Putamen (tissue), 1 donor: ENCODE results near the gene MUC22.
A peak's percentile ranks its signal among the peaks of the same experiment; 100 is the strongest.

Experiments
- DNase-seq: peaks from one replicate; pipeline ENCODE4 v3.0.0-alpha.2; 2016; ENCODE audit warnings: low spot score

Gene MUC22

DNA sequence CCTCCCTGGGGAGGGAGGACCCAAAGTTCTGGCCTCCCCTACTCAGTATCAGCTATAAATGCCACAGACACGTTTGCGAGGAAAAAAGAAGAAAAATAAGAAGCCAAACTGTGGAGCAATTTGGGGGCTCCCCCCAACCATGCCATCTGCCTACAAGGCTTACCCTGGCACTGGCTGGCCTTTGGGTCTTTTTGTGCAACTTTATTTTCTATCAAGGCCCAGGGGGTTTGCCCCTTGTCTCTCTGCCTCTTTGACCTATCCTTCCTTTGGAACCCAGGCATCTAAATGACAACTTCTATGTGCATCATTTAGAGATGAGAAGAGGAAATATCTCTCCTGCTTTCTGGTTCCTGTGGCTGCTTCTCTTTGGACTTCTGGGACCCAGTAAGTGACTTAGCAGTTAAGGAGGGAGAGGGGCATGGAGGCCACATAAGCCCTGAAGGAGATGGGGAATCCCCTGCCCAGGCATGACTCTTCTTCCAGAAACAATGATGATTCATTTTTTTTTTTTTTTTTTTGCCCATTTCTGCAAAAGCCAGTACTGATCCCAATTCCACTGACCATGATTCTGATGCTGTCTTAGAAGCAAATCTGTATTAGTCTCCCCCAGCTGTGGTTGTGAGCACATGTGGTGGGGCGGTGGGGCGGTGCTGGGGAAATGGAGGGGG lies at the start of gene MUC22:
Gene MUC22 (plus strand): TSS at position 82 of the 668 bp plus-strand sequence. CDS start 233 bp downstream, at position 315.
- DNase-seq, result no peak

DNA sequence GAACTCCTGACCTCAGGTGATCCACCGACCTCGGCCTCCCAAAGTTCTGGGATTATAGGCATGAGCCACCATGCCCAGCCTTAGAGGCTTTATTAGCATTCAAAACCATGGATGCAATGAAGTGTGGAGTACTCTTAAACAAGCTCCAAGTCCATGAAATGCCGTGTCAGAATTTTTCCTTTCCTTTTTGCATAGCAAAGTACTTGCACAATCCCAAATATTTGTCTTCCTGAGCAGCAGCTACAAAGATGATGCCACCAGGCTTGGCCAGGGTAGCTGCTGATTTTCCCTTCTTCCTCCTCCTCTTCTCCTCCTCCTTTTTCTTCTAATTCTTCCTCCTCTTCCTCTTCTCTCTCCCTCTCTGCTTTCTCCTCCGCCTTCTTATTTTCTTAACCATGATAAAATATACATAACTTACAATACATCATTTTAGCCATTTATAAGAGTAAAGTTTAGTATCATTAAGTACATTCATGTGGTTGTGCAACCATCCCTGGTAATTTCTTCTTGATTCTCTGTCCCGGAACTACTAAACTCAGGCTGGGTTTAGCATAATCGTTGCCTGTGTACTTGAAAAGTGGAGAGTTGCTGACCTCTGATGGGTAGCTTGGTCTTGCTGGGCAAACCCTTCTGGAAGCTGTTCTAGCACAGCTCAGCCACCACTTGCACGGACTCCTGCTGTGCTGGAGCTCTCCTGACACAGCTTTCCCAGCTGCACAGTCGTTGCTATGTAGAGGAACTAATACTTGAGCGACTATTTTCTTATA lies 49.2 kb upstream of the MUC22 start:
- DNase-seq, result no peak

DNA sequence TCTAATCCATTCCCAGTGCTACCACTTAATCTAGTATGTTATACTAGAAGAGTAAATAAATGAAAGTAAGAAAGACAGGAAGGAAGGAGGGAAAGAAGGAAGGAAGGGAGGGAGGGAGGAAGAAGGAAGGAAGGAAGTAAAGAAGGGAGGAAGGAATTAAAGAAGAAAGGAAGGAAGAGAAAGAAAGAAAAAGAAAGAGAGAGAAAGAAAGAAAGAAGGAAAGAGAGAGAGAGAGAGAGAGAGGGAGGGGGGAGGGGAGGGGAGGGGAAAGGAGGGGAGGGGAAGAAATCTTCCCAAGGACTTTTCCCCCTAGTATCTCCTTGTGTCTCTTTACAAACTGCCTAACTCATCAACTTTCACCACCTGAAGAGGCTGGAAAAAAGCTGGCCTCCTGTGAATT lies 47.6 kb upstream of the MUC22 start:
- no peak for DNase-seq

DNA sequence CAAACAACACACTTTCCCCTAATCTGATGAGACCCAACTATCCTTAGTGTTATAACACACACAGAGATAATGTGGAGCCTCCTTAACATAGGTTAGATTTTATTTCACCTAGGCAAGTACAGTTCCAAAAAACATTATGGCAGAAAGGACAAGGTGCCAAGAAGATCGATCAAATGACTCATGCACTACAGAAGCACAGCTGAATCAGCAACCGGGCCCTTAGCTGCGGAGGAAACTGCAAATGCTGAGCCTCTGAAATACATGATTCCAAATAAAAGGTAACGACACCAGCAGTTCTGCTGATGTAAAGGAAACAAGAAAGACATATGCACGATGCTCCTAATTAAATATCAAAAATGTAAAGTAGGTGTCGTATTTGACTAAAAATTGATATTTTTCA lies 46.6 kb upstream of the MUC22 start:
- no peak for DNase-seq

DNA sequence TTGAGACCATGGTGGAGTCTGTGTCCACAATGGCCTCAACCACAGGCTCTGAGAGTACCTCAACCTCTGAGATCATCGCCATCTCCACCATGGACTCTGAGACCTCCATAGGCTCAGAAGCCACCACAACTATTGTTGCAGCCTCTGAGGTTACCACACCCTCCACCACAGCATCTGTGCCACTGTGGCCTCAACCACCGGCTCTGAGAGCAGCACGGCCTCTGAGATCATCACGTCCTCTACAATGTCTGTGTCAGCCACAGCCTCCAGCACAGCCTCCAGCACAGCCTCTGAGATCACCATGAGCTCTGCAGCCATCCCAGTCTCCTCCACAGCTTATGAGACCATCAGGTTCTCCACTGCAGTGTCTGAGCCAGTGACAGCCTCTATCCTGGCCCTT lies 46.2 kb upstream of the MUC22 start:
- DNase-seq, result no peak

DNA sequence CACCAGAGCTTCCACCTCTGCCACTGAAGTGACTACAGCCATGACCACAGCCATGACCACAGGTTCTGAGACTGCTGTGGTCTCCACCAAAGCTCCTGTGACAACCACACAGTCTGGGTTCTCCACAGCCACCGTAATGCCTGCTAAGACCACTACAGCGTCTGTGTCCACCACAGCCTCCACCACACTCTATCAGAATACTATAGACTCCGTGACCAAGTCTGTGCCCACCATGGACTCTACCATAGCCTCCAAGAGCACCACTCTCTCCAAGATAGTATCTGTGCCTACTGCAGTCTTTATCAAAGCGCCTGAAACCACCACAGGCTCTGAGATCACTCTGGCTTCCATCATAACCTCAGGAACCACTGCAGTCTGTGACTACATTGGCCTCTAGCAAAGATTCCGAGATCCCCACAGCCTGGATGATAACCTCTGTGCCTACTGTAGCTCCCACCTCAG lies 45.1 kb upstream of the MUC22 start:
- no peak for DNase-seq

DNA sequence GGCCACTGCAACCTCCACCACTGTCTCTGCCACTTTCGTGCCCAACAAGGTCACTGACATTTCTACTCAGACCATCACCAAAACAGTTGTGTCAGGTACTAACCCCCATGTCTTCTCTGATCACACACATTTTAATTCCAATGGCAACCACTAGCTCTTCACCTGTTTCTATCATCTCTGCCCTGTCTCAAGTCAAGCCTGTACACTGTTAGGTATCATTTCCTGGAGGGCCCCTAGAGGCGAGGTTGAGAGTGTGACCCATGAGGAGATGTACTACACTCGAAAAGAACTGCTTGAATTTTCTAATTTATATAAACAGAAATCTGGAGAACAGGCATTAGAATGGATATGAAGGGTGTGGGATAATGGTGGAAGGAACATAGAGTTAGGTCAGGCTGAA lies 44.1 kb upstream of the MUC22 start:
- no peak for DNase-seq

DNA sequence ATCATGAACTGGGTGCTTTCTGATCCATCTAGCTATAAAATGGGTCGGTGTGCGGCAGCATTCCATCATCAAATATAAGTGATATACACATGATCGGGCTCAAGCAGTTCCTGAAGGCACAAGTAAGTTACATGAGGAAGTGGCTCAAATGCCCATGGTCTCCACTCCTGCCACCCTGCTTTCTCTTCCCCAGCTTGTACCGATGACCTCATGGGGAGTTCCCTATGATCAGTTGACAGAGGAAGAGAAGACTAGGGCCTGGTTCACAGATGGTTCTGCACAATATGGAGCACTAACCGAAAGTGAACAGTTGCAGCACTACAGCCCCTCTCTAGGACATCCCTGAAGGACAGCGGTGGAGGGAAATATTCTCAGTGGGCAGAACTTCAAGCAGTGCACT lies 41.1 kb upstream of the MUC22 start:
- DNase-seq, result peak; percentile 29

DNA sequence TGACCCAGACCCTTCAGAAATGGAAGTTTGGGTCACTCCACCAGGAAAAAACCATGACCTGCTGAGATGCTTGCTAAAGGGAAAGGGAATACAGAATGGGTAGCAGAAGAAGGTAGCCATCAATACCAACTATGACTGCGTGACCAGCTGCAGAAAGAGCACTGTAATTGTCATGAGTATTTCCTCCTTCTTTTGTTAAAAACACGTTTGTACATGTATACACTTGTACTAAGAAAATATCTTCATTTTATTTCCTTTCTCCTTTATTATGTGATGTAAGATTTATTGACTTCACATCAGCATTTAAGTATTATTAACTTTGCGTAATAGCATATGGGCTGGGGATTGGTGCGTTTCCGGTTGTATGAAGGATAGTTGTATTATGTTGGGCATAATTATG lies 39.3 kb upstream of the MUC22 start:
- DNase-seq, result no peak

DNA sequence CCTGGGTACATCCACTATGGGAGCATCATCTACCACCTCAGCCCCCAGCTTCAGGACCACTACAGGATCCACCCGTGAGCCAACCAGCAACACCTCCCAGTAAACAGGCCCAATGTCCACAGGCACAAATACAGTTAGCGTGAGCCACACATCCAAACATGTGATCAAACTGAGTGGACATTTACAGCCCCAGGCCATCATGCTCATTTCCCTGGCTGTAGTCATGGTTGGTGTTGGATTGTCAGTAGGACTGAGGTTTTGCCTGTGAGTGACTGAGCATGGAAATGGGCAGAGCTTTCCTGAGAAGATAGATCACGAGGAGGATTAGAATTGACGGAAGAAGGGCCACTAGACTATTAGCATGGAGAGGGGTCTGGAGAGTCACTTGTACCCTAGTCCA lies 37.5 kb upstream of the MUC22 start:
- DNase-seq, result no peak

DNA sequence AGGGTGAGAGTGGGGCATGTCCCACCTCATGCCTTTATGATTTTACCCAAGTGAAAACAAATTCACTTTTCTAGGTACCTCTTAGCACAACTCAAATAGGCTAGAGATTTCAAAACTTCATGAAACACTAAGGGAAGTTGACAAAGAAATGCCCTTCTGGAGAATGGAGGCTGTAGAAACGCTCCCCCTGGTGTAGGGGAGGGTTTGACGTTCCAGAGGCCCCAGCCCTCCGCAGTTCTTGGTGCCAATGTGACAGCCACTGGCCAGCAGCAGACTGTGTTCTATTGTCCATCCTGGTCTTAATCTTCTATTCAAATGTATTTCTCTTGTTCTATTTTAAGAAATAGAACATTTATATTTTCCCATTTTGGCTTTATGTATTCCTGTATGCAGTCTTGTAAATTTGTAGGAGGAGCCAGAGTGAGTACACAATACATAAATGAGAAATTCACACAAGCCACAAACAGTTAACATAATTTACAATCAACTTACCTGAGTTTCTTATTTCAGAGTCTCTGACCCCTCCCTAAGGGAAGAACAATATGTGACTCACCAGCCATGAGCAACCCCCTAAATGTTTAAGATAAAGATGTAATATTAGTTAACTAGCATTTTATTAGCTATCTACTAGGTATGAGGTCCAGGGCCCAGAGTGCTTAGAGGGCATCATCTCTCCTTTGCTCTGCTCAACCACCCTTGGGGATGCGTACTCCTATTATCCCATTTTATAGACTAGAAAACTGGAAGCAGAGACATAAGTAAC lies 35.6 kb upstream of the MUC22 start:
- DNase-seq, result no peak

DNA sequence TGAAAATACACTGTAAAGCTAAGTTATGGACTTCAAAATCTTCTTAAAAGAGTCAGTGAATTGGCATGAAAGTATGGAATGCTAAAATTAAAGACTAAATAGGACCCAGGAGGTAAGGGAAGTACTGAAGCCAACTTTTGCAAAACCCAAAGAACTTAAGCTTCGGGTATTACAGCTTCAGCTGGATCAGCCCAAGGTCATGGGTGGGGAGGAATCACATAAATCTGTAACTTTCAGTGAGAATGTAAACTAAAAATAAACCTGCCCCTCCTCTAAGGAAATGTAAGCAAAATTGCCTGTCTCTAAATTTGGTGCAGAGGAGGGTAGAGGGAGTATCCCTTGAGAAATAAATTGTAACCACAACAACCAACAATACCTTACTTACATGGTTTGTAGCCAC lies 31.1 kb upstream of the MUC22 start:
- no peak for DNase-seq

DNA sequence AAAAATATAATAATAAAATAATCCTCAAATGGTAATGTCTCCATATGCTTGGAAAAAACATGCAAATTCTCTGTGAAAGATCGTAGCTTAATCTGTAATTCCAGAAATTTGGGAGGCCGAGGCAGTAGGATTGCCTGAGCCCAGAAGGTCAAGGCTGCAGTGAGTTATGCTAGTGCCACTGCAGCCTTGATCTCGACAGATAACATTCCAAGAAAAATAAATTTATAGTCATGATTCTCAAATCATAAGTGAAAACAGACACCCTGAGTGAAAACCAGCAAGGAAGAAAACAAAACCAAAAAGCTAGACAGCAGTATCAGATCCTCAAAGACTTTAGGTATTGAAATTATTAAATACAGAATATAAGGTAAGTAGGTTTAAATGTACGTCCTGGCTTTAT lies 30.6 kb upstream of the MUC22 start:
- no peak for DNase-seq

DNA sequence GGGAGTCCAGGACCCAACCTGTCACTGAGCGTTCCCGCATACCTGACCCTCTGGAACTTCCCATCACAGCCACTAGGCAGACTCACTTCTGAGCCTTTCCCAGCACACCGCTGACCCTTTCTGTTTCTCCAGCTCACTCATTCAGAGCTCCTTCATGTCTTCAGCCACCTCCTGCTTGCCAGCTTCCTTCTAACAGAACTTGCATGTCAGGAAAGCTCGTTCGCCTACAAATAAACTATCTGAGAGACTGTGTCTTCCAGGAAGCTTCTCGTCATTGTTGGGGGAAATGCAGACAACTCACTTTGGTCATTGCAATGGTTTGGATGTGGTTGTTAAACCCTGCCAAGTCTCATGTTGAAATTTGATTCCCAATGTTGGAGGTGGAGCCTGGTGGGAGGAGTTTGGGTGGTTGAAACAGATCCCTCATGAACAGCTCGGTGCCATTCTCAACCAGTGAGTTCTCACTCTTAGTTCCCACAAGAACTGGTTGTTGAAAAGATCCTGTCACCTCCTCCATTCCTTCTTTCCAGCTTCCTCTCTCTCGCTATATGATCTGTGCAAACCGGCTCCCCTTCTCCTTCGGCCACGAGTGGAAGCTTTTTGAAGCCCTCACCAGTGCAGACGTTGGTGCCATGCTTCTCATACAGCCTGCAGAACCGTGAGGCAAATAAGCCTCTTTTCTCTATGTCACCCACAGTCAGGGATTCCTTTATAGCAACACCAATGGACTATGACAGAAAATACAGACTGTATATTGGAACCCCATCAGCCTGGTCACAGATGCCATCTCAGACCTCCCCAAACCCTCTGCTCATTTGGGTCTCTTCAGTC lies 28.1 kb upstream of the MUC22 start:
- no peak for DNase-seq

DNA sequence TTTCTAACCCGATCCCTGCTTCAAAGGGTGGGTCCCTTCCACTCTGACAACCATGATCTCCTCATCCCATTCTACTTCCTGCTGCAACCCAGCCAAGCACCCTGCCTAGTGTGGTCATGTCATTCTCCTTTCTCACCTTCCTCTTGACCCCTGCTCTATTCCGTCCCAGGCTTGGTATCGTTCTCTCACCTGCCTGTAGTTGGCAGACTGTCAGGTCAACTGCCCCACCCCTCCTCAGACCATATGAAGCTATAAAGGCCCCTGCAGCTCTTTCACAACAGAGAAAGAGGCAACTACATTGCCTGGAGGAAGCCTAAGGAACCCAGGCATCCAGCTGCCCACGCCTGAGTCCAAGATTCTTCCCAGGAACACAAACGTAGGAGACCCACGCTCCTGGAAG lies 26.8 kb upstream of the MUC22 start, which contains the start of gene MUC21:
Gene MUC21 (plus strand): TSS at position 280 of the 400 bp plus-strand sequence. CDS start 241 bp downstream, outside the sequence.
- no peak for DNase-seq

DNA sequence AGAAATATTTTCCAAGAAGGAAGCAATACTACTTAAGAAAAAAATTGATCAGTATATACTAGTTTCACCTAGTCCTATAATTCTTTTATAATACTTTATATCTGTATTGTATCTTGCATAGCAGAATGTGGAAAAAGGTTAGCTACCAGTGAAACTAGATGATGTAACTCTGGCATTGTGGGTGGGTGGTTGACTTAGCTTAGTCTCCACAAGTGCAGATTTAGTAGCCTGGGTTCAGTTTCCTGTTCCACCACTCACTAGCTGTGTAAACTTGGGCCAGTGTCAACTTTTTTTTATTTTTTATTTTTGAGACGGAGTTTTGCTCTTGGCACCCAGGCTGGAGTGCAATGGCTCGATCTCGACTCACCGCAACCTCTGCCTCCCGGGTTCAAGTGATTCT lies 24.8 kb upstream of the MUC22 start:
- DNase-seq, result no peak

DNA sequence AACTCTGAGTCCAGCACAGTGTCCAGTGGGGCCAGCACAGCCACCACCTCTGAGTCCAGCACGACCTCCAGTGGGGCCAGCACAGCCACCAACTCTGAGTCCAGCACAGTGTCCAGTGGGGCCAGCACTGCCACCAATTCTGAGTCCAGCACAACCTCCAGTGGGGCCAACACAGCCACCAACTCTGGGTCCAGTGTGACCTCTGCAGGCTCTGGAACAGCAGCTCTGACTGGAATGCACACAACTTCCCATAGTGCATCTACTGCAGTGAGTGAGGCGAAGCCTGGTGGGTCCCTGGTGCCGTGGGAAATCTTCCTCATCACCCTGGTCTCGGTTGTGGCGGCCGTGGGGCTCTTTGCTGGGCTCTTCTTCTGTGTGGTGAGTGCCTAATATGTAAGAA lies 23.0 kb upstream of the MUC22 start:
- DNase-seq, result no peak

DNA sequence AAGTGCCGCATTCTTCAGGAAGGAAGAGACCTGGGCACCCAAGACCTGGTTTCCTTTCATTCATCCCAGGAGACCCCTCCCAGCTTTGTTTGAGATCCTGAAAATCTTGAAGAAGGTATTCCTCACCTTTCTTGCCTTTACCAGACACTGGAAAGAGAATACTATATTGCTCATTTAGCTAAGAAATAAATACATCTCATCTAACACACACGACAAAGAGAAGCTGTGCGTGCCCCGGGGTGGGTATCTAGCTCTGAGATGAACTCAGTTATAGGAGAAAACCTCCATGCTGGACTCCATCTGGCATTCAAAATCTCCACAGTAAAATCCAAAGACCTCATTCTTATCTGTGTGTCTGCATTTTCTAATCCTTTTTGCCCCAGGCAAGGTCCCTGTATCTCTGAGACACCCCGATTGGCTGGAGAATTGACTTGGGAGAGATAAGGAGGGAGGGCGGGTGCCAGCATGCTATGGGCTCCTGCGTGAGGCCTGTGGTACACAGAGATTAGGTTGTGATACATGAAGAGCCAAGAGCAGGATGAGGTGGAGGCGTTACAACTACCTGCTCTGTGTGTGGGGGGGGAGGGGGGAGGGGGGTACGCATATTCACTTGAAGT lies 22.0 kb upstream of the MUC22 start:
- no peak for DNase-seq

DNA sequence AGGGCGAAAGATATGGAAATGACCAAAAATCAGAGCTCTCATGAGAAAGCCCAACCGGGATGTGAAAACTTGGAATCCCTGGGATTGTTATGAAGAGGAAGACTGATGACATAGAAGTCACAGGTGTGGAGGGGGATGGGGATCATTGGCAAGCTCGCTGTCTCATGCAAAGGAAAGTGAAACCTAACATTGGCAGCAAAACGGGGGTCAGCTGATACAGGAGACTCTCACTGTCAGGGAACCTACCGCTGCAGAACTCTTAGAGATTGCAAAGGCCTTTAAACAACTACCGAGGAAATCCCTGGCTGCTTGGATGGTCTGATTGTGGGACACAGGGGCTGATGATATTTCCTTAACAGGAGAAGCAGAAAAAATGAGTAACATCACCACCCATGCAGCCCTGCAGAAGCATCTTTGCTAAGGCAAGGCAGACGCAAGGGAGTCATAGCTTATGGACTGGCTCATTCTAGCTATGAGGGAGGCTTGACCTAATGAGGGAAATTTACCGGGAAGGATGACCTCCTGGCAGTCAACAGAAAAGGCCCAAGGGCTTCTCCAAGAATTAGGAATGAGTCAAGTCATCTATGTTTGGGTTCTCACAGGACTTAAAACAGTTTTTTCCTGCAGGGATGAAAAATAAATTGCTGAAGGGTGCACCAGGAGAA lies 19.7 kb upstream of the MUC22 start:
- no peak for DNase-seq

DNA sequence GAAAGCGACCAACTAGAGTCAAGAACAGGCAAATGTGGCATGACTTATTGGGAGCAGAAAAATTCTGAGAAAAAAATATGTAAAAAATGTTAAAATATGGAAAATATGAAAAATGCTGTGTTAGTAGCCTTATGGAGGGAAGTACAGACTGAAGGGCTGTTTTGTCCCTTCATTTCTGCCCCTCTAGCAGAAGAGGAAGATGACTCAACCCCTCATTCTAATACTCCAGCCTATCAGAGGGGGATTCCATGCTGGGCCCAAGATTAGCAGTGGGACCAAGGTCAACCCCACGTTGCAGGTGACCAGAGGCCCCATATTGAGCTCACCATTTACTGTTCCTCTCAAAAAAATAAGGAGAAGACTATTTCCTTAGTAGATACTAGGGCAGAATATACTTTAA lies 18.4 kb upstream of the MUC22 start:
- no peak for DNase-seq

DNA sequence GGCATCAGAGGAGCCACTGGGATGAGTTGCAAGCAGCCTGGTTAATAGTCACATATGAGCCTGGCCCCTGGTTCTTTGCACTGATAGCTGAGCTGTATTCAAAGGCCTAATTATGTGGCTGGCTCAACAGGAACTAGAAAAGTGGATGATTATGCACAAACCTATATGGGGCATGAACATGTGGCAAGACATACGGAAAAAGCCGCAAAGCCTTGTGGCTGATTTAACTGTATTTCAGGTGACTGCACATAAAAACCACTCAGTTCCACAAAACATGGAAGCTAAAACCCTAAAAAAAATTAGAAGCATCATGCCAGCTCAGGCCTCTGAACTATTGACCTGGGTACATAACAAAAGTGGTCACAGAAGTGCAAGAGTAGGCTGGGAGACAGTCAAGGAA lies 13.0 kb upstream of the MUC22 start:
- DNase-seq, result no peak
